ENCODE results near the gene RASGRF1.

- TF ChIP-seq CTCF (IDR thresholded peaks at IDR 0.05), result no peak
- TF ChIP-seq POLR2A (IDR thresholded peaks at IDR 0.05), result no peak
These were observed 169.1 kb downstream of the RASGRF1 start for GRCh38 chr15:78921517-78921916.

Data from adrenal gland (tissue), 5 donors.